Measurements from ENCODE around the gene CNKSR2.

DNA sequence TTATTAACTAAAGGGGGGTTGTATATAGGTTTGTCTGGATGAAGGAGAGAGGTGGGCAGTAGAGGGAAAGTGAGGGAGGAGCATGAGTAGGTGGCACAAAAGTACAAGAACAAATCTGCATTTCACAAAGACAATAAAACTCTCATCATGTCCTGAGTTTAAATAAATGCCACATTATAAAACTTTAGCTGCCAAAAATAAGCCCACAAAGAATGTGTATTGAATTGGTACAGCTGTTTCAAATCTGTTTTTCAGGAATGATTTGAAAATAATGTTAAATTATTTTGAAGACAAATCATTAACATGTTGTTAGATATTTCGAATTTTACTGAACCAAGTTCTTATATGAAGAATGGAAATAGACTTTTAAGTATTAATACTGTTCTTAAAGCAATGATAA is 5.8 kb downstream of the CNKSR2 start:
- TF ChIP-seq, protein P1, sequence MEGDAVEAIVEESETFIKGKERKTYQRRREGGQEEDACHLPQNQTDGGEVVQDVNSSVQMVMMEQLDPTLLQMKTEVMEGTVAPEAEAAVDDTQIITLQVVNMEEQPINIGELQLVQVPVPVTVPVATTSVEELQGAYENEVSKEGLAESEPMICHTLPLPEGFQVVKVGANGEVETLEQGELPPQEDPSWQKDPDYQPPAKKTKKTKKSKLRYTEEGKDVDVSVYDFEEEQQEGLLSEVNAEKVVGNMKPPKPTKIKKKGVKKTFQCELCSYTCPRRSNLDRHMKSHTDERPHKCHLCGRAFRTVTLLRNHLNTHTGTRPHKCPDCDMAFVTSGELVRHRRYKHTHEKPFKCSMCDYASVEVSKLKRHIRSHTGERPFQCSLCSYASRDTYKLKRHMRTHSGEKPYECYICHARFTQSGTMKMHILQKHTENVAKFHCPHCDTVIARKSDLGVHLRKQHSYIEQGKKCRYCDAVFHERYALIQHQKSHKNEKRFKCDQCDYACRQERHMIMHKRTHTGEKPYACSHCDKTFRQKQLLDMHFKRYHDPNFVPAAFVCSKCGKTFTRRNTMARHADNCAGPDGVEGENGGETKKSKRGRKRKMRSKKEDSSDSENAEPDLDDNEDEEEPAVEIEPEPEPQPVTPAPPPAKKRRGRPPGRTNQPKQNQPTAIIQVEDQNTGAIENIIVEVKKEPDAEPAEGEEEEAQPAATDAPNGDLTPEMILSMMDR (IDR thresholded peaks at IDR 0.05): no peak
- no peak for TF ChIP-seq POLR2AphosphoS5 (IDR thresholded peaks at IDR 0.05)
- no peak for TF ChIP-seq POLR2A (IDR thresholded peaks at IDR 0.05)
- no peak for TF ChIP-seq EP300 (IDR thresholded peaks at IDR 0.05)
